Umbilical cord (tissue), 2 donors: ENCODE measurements around the gene ROR2. TPM values are rescaled to one million over a fixed set of nuclear protein-coding genes. Genes with fewer than 3 reads are reported as not detected.
"Not testable (repeated sequence)": the region's sequence is repeated elsewhere in the genome, so short reads cannot be mapped to it uniquely, and the experiment has no call there.

Source experiments
- DNase-seq: peaks from one replicate; pipeline ENCODE4 v3.0.0-alpha.2; 2015; ENCODE audit warnings: low spot score
- total RNA-seq: library from RNA; depleted of rRNA; stranded (reverse); fragments of >200 nt; gene quantifications from one replicate; pipeline ENCODE4 v1.2.3, GENCODE V29; 2014; ENCODE audit warnings: low replicate concordance; ENCODE audit not compliant: insufficient read depth

The ROR2 gene
- total RNA-seq, 1 donor from 2014 or later: 44.3 TPM

DNA sequence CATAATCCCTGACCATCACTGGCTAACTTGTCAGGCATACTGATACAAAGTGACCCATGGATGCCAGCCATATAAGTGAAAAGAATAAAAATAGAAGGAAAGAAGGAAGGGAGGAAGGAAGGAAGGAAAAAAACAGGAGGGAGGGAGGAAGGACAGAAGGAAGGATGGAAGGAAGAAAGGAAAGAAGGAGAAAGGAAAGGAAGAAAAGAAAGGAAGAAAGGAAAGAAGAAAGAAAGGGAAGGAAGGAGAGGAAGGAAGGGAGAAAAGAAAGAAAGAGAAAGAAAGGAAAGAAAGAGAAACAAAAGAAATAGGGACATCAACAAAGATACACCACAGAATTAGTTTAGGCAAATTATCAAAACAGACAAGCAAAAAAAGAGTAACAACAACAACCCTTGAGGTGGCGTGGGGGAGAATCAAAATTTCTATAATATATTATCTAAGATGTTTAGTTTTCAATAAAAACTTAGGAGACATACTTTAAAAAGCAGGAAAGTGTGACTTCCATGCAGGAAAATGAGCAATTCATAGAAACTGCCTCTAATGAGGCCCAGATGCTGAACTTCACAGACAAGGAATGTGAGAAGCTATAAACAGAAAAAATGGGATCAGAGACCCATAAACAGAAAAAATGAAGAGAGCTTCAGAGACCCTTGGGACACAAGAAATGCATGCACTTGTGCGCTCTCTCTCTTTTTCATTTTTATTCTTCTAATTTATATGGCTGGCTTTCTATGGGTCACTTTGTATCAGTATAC lies 430.3 kb downstream of the ROR2 start:
- no peak for DNase-seq

DNA sequence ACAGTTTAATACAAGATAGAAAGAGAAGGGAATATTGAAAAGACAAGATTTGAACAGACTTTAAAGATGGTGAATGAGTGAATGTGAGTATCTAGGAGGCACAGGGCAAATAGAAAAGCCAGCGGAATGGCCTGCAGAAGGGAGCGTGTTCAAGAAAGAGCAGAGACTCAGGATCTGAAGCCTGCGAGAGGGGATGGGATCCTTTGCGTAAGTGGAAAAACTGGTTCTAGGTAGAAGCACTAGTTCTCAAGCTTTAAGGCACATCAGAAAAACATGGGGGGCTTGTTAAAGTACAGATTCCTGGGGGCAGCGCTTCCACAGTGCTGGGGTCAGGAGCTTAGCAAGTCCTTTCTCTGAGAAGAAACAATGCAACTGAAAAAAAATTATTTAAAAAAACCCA lies 431.6 kb downstream of the ROR2 start:
- DNase-seq: no peak

DNA sequence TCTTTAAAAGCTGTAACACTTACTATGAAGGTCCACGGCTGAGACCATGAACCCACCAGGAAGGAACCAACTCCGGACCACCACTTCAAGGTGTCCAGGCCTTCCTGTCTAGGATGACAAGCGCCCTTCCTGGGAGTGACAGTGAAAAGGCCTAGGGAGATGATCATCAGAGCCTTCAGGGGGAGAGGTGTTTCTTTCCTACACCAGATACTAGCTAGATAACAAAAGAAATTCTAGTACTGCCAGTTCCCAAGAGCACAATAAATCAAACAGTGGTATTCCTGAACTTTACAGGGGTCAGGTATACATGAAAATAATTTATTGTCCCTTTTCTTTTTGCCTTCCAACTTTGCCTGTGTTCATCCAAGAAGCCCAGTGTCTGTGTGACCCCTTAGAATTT lies 432.2 kb downstream of the ROR2 start:
- DNase-seq: no peak

DNA sequence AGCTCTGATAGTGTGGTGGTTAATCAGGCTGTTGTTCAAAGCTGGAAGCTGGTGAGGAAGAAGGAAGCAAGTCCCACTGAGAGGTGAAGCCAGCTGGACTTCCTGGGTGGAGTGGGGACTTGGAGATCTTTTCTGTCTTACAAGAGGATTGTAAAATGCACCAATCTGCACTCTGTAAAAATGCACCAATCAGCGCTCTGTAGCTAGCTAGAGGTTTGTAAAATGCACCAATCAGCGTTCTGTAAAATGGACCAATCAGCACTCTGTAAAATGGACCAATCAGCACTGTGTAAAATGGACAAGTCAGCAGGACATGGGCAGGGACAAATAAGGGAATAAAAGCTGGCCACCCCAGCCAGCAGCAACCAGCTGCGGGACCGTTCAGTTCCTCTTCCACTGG lies 432.7 kb downstream of the ROR2 start:
- not testable (repeated sequence) for DNase-seq

DNA sequence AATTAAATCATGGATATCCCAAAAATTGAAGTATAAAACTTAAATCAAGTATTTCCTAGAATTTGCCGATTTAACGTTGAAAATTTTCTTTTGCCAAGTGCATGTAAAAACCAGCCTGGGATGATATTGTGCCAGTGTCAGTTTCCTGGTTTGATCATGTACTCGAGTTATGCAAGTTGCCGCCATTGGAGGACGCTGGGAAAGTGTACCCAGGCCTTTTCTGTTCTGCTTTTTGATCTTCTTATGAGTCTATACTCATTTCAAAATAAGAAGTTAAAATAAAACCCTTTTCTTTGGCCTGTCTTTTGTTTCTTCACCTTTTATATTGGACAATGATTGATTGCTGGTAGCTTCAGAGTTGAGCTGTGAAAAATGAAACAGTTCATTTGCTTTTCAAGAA lies 433.3 kb downstream of the ROR2 start:
- DNase-seq: no peak

DNA sequence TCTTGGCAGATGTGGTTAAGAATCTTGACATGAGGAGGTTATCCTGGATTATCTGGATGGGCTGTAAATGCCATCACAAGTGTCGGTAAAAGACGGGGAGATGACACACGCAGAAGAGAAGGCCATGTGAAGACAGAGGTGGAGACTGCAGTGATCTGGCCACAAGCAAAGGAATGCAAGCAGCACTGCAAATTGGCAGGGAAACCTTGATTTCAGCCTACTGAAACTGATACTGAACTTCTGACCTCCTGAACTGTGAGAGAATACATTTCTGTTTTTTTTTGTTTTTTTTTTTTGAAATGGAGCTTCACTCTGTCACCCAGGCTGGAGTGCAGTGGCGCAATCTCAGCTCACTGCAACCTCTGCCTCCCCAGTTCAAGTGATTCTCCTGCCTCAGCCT lies 433.9 kb downstream of the ROR2 start:
- DNase-seq: no peak

DNA sequence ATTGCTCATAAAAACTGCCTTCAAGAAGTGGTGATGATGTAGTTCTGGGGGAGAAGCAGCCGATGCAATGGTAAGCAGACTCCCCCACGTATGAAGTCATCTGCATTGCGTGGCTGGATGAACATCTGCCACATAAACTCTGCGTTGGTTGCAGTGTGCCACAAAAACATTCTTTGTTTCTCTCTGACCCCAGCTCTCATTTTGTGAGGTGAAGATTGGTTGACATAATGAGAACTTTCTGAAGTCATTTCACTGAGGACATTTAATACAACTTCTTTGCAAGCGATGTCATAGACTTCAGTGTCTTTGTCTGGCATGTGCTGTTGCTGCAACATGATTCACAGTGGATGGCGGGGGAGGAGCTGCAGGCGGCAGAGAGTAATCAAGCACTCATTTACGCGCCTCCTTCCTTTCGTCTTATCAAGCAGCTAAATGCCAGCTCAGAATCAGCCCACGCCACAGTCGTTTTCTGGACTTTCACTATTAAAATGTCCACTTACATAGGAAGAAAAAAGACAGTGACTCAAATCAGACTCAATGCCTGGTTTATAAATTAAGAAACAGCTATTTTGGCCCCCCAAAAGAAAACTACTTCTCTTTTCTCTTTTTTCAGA lies 434.8 kb downstream of the ROR2 start:
- peak; percentile 73 for DNase-seq

Other genes with a start within 250 kb of the ROR2 start
- 90.0 TPM for gene SPTLC1, start 165.2 kb upstream of the ROR2 start, total RNA-seq